Central memory CD4-positive, alpha-beta T cell (primary cell): ENCODE data around the gene HELZ.
"Not testable (repeated sequence)": the region's sequence is repeated elsewhere in the genome, so short reads cannot be mapped to it uniquely, and the experiment has no call there.

ENCODE experiments used
- DNase-seq: peaks from one replicate; pipeline ENCODE4 v3.0.0; 2022

HELZ gene

DNA sequence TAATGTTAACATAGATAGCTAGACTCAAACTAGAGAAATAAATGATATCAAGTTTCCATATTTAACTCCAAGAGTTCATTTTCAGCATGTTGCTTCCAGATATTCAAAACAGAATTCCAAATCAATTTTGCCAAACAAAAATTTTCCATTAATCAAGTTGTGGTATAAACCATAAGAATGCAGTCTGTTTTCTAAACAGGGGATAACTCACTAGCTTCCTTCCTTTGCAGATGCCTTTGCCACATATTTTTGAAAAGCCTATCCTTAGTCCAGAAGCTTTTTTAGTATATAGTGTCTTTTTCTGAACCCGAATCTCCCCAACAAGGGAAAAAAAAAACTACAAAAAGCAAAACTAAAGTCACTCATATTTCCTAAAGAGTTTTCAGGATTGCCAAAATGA lies 61.5 kb downstream of the HELZ start:
- DNase-seq = no peak

DNA sequence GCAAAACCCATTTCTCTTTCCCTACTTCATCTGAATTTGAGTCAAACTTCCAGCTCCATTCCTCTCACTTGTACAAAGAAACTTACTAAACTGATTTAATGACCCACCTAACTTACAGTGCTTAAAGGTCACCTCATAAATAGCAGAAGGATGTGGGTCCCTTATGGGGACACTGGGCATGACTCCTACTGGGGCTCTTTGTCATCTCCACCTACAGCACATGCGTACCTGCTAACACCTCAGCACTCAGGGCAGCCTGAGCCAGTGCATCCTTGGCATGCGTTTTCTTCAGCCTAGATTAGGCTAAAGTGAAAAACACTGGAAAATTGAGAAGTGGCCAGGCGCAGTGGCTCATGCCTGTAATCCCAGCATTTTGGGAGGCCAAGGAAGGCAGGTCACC lies 63.2 kb downstream of the HELZ start:
- DNase-seq = no peak

DNA sequence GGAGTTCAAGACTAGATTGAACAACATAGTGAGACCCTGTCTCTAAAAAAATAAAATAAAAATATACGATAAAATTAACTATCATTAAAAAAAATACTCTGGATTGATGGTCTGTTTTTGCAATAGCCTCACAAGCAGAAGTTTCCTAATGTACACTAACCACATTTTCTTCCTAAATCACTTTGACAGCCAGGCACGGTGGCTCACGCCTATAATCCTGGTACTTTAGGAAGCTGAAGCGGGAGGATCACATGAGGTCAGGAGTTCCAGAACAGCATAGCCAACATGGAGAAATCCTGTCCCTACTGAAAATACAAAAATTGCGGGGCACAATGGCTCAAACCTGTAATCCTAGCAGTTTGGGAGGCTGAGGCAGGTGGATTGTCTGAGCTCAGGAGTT lies 64.7 kb downstream of the HELZ start:
- no peak for DNase-seq

DNA sequence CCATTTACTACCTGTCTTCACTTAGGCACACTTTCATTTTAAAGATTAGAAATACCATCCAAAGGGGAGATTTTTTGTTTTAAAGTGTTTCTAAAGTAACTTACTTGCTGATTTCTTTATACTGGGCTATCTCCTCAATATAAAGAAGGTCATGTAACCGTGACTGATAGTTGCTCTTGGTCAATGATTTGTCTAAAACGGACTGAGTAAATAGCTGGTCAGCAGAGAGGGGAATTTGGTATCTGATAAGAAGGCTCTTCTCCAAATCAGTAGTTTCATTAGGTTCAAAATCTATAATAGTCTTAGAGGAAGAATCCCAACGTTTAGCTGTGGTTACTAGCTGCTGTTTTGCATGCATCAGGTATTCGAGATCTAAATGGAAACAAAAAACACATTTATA lies 66.4 kb downstream of the HELZ start:
- DNase-seq = no peak

DNA sequence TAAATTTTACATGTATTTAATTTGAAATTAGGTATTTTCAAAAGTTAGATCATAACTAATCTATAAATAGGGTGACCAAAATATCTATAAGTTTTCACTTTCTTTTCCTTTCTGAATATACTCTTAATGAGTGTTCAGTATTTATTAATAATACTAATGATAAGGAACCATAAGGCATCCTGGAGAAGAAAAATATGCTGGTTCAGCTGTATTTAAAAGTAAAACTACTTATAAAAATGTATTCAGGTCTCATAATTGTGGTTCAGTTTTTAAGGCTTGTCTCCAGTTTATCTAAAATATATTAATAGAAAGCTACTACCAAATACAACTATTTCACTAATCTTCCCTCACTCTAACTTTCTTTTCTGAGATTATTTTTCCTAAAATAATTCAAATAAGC lies 67.3 kb downstream of the HELZ start:
- DNase-seq = no peak

DNA sequence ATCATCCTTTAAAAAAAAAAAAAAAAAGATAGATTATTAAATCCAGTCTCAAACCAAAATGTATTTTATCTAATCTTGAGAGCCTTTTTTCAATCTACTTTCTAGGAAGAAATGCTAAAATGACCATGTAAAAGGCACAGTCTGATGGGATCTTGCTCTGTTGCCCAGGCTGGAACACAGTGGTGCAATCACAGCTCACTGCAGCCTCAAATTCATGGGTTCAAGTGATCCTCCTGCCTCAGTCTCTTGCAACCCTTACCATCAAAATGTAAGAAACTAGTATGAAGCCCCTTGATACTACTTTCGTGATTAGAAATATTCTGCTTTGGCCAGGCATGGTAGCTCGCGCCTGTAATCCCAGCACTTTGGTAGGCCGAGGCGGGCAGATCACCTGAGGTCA lies 70.8 kb downstream of the HELZ start:
- DNase-seq = no peak

DNA sequence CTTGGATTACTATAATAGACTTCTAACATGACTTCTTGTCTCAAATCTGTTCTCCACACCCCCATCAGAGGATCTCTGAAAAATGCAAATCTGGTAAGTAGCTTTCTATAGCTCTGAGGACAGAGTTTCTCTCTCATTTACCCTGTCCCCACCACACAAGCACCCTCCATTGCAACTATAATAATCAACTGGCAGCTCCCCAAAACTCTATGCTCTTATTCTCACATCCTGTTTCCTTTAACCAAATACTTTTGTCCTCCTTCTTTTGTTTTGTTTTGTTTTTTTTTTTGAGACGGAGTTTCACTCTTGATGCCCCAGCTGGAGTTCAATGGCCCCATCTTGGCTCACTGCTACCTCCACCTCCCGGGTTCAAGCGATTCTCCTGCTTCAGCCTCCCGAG lies 73.4 kb downstream of the HELZ start:
- no peak for DNase-seq

DNA sequence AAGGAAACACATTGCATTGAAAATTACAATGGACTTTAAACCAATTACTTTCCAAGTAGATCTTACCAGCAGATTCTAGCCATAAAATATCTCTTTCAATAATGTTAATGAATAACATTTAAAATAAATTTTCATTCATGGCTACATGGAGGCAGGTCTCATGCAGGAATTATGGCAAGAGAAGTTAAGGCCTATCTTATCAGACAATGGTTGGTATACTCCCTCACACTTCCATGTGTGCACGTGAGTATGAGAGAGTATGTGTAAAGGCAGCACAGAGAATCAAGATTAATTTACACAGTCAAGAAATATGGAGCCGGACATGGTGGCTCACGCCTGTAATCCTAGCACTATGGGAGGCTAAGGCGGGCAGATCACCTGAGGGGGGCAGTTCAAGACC lies 76.5 kb downstream of the HELZ start:
- DNase-seq = no peak

DNA sequence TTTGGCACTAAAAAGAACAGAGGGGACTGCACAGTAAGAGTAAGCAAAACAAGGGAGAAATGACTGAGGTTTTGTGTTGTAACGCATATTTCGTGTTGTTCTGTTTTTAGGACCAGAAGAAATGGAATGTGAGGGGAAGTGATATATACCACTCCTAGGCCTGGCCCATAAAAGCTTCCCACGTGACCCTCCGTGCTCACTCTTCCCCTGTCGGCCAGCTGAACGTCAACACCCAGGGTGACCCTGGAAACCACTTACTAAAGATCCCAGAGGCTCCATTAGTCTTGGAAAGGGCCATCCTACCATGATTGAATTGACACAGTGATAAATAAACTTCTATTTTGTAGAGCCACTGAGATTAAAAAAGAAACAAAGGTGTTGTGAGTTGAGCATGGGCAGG lies 79.8 kb downstream of the HELZ start:
- no peak for DNase-seq

DNA sequence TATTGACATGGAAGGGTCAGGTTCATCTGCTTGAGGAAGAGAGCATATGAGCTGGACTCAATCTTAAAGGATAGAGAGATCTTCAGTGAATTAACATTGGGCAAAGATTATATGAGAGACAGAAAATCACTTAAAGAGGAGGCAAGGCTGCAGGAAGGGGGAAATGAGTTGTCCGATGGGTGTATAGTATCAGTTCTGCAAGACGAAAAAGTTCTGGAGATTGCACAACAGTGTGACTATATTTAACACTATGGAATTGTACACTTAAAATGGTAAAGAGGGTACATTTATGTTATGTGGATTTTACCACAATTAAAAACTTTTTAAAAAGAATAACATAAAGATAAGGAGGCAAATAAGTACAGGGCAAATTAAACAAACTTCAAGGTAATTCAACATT lies 80.7 kb downstream of the HELZ start:
- no peak for DNase-seq

DNA sequence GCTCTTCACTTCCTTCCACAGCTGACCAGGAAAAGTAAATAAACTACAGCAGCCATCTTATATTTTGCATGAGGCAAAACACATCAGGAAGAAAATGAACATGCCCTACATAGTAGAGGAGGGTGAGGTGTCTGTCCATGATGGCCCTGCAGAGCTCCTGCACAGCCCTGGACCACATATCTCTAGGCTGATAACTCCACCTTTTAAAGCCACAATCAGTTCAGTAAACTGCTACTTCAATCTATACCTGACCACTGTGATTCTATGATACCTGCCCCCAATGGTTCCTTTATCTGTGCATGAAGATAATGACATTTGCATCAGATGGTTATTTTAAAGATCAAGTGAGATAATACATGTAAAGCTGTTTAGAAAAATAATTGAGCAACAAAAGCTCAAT lies 82.2 kb downstream of the HELZ start:
- DNase-seq = no peak

DNA sequence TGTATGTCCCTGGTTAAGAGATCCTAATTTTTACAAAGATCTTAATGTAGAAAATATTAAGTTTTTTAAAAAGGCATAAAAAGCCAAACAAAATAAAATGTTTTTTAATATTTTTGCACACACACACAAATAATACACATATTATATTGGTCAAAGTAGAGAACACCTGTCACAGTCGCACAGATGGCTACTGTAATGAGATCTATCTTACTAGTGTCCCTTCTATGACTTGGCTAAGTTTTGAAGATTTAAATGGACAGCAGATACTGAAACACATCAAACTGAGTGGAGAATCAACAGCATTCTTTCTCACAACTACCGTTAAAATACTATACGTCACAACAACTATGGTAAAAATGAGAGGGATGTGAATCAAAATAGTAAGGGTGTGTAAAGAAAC lies 83.4 kb downstream of the HELZ start:
- no peak for DNase-seq

DNA sequence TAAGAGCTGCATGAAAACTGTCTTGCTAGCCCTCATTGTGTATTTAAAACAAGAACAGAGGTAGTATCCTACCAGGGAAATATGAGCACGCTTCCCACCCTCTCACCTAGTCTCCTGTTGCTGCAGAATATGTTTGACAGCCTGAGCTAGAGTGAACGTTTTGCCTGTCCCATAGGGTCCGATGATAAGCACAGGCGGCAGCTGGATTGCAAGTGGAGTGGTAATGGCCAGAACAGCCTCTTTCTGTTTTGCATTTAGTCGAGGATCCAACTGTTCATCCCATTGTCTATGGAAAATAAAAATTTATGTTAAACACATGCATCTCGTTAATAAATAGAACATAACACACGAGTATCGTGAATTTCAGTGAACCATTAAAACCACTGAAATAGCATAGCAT lies 84.2 kb downstream of the HELZ start:
- no peak for DNase-seq

DNA sequence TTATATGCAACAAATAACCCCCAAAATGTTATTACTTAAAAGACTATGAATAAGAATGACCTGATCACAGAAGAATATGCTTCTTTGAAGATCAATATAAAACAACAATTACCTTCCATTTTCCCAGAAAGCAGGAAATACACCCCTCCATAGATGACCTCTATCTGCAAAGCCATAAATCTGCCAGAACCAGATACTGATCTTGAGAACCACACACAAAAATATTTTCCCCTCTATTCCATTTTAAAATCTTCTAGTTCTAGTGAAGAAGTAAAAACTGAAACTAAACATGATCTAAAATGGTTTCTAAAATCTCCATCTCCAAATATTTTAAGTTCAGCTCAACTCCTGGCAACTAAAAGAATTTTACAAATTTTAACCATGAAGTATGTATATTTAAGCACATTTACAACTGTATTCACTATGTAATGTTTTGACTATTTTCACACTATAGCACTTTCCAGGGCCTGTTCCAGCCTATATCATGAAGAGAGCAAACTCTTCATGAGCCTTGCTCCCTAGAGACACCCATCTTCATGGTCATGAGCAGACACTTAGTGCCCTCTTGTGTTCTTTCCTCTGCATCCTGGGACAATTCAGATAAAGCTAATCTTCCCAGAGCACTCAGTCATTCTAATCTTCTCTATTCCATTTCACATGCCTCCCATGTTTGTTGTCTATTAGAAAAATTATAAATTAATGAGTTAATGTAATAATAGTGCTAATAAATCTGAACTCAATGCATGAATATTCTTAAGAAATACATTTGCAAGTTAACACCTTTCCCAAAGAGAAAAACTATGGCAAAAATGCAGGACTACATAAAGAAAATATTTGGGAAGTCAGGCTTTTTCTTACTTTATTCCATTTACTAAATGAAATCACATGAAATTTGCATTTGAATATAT lies 87.0 kb downstream of the HELZ start:
- no peak for DNase-seq

DNA sequence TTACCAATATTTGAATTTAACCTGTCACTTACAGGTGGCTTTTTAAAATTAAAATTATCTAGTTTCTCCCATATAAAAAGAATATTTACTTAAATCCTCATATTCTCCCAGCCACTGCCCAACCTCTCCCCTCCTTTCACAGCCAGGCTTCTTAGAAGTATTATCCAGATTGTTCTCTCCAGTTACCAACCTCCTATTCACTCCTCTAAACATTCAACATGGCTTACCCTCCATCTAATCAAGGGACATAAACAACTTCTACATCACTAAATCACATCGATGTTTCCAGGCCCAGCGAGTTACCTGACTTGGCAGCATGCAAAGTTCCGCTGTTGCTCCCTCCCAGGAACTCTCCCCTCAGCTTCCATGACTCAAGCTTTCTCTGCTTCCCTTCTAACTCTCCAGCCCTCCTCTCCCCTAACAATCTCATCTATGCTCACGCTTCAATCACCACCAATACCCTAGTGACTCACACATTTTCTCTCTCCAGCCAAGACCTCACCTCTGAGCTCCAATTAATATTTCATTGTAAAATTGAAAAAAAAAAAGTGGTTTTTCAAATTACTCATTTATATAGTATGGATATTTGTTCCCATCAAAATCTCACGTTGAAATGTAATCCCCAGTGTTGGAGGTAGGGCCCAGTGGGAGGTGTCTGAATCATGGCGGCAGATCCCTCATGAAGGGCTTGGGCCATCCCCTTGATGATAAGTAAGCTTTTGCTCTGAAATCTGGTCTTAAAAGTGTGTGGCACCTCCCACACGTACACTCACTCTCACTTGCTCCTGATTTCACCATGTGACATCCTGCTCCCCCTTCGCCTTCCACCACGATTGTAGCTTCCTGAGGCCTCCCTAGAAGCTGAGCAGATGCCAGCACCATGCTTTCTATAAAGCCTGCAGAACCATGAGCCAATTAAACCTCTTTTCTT lies 88.5 kb downstream of the HELZ start:
- no peak for DNase-seq

DNA sequence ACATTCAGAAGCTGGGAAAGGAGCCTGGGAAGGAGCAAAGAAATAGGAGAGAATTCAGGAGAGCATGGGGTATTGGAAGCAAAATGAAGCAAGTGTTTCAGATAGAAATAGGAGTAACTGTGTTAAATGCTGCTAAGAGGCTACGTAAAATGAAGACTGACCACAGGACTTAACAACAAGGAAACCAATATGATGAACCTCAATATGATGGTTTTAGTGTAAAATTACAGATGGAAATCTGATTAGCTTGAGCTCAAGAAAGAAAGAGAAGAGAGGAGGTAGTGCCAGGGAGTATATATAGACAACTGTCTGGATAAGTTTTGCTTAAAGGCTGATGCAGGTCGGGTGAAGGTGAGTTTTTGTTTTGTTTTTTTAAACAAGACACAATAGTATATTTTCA lies 92.2 kb downstream of the HELZ start:
- DNase-seq = no peak

DNA sequence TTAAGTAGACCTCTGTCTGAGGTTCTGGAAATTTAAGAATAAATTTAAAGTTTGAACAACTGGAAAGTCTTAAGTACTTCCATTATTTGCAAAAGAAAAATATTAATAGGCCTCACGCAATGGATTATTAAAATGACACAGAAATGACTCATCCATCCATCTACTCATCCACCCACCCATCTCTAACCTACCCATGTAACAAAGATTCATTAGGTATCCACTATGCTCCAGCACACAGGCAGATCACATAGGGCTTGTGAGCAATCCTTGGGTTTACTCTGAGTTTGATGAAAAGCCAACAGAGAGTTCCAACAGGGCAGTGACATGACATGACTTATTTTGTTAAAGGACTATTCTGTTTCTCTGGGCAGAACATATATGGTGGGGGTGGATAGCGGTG lies 93.3 kb downstream of the HELZ start:
- no peak for DNase-seq

DNA sequence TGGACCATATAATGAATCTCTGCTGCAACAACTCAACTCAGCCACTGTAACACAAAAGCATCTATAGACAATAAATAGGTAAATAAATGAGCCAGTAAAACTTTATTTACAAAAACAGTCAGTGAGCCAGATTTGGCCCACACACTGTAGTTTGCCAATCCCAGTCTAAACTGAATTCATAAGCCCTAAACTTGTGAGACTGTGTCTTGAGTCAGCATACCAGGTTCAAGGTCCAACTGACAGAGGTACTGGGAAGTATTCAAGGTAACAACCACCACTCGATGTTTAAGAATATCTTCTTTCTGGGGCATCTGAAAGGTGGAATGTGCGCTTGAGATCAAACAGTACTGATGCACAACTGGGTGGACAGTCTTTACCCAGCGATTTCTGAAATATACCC lies 94.2 kb downstream of the HELZ start:
- no peak for DNase-seq

DNA sequence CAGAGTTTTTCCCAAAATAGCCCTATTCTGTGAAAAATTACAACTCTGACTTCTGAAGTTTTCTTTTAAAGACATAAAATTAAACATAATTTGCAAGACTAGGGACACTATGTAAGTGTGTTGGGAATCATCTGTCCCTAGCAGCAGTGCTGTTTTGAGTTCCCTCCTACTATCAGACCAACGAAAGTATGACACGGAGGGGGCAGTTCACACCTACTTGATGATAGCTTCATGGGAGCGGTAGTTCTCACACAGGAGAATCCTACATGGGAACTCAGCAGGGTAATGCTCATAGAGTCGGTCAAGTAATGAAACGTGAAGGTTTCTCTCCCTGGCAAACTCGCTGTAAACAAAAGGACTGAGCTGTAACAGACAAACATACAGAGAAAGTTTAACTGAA lies 96.6 kb downstream of the HELZ start:
- no peak for DNase-seq

DNA sequence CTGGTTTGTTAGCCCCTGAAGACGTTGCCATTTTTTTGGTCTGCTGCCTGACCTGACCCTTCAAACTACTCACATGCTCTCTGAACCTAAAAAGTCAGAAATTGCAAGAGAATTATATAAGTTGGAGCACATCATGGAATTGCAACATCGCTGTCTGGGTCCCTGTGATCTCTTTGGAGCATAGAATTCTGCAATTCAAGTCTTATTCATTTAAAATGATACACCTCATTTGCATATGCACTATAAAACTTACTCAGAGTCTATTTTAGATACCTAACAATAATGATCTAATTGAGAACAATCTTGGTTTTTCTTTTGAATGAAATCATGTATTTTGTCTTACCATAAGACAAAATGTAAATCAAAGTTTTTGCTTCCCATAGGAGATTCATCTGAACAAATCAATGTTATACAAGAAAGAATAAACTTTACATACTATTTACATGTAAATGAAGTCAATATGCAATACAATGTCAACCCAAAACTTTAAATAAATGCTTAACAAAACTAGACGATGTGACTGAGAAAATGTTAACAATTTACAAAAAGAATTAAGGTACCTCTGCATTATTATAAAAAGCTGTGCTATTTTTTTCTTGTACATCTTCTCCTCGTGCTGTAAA lies 99.7 kb downstream of the HELZ start:
- DNase-seq = no peak

DNA sequence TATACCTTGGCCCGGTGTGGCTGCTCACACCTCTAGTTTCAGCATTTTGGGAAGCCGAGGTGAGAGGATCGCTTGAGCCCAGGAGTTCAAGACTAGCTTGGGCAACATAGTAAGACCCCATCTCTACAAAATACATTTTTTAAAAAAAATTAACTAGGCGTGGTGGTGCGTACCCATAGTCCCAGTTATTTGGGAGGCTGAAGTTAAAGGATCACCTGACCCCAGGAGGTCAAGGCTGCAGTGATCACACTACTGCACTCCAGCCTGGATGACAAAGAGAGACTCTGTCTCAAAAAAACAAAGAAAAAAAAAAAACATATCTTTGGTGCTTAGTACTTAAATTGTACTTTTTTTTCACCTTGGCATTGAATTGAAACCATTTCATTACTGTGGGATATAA lies 101.7 kb downstream of the HELZ start:
- DNase-seq = no peak

DNA sequence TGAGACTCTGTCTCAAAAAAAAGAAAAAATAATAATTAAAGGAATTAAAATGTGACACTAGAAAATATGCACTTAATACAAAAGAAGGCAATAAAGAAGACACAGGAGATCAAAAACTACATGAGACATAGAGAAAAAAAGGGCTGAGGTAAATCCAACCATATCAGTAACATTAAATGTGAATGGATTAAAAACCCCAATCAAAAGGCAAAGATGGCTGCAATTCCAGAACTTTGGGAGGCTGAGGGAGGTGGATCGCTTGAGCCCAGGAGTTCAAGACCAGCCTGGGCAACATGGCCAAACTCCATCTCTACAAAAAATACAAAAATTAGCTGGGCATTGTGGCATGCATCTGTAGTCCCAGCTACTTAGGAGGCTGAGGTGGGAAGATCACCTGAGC lies 103.0 kb downstream of the HELZ start:
- not testable (repeated sequence) for DNase-seq
